ENCODE data around the gene SYAP1.

GRCh38 chrX:16762579-16762978, 43.2 kb downstream of the SYAP1 start:
- TF ChIP-seq, protein P1, sequence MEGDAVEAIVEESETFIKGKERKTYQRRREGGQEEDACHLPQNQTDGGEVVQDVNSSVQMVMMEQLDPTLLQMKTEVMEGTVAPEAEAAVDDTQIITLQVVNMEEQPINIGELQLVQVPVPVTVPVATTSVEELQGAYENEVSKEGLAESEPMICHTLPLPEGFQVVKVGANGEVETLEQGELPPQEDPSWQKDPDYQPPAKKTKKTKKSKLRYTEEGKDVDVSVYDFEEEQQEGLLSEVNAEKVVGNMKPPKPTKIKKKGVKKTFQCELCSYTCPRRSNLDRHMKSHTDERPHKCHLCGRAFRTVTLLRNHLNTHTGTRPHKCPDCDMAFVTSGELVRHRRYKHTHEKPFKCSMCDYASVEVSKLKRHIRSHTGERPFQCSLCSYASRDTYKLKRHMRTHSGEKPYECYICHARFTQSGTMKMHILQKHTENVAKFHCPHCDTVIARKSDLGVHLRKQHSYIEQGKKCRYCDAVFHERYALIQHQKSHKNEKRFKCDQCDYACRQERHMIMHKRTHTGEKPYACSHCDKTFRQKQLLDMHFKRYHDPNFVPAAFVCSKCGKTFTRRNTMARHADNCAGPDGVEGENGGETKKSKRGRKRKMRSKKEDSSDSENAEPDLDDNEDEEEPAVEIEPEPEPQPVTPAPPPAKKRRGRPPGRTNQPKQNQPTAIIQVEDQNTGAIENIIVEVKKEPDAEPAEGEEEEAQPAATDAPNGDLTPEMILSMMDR (conservative IDR thresholded peaks at IDR 0.05): no peak
- TF ChIP-seq ZFX (IDR thresholded peaks at IDR 0.05): no peak

Data from C4-2B (cell line).